HuH-7.5 (cell line): Measurements from ENCODE around the gene KIF18B.

Source experiments
- DNase-seq: peaks from one replicate; pipeline ENCODE4 v3.0.0; 2011; ENCODE audit warnings: low spot score

Gene KIF18B

DNA sequence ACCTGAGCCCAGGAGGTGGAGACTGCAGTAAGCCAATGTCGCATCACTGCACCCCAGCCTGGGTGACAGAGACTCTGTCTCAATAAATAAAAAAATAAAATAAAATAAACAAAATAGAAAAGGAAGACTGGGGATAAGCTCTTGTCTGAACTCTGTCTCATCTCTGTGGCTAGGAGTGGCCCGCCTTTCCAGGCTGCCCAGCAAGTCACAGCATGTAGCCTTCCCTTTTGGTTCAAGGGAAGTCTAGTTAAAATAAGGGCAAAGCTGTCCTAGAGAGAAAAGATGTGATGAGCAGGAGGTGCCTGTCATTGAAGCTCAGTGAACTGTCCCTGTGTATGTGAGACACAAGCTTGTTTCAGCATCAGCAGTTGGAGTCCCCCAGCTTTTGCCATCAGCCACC lies 29.6 kb downstream of the KIF18B start:
- no peak for DNase-seq

- DNase-seq = no peak
These were observed 30.1 kb downstream of the KIF18B start for GRCh38 chr17:44917456-44917855.

DNA sequence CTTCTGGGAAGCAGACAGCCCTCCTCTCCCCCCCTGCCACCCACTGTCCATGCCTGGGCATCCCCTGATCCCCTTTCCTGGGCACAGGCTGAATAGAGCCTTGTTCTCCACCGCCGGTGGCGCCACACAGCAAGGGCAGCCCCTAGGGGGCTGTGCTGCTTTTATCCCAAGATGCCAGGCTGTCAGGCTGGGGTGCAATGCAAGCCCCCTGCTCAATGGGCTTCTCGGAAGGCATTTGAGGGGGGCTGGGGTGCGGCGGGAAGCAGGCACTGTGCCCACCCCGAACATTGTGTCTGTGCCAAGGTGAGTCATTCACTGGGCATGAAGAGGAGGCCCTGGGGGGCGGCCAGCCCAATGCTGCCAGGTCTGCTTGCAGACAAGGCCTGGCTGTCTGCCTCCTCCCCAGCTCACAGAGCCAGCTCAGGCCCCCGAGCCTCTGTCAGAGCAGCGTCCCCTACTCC lies 30.8 kb downstream of the KIF18B start:
- DNase-seq = no peak

DNA sequence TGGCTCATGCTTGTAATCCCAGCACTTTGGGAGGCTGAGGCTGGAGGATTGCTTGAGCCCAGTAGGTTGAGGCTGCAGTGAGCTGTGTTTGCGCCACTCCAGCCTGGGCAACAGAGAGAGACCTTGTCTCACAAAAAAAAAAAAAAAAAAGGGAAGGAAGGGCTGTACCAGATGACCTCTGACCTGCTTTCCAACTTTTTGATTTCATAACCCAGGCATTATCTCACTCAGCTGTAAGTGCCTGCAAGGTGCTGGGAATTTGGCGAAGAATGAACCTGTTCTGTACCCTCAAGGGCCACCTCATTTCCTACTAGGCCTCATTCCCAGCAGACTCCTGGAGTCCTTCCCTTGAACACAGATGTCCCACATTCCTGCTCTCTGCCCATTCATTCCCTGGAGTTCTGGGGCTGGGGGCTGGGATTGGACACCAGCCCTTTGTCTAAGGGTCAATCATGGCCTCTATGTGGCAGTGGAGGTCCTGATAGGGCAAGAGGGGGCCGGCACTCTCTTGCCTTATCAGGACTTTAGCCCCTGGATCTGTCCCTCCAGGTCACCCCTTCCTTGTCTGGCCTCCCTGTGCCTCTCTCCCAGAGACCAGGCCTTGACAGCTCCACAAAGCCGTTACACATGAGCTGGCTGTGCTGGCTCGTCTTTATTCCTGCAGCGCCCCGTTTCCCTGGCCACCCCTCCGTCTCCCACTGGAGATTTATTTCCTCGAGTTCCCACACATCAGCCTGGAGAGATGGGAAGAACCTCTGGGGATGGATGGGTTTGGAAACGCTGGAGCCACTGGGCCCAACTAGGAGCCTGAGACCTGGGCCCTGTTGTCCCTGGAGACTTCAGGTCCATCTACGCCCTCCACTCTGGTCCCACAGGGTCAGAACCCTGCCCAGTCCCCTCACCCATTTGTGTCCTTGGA lies 31.5 kb downstream of the KIF18B start:
- no peak for DNase-seq

GRCh38 chr17:44915321-44915726 lies 32.2 kb downstream of the KIF18B start, which contains the start of gene GFAP:
TSS of gene GFAP (minus strand) at chr17:44915500. CDS start at chr17:44915486, 14 bp downstream.
- DNase-seq = no peak

- DNase-seq = no peak
These were observed 32.8 kb downstream of the KIF18B start for GRCh38 chr17:44914698-44915271.

- no peak for DNase-seq
These were observed 33.4 kb downstream of the KIF18B start for GRCh38 chr17:44914148-44914547.

DNA sequence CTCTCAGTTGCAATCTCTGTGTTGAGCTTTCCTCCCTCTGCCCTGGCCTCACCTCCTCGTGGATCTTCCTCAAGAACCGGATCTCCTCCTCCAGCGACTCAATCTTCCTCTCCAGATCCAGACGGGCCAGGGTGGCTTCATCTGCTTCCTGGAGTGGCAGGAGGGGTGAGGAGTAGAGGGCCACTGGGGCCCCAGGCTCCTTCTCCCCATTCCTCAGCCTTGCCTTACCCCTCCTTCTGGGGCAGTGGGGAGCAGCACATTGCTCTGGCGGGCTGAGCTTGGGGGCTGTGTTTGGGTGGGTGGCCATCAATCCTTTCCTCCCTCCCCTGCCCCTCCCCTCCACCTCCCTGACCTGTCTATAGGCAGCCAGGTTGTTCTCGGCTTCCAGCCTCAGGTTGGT lies 33.9 kb downstream of the KIF18B start:
- no peak for DNase-seq

DNA sequence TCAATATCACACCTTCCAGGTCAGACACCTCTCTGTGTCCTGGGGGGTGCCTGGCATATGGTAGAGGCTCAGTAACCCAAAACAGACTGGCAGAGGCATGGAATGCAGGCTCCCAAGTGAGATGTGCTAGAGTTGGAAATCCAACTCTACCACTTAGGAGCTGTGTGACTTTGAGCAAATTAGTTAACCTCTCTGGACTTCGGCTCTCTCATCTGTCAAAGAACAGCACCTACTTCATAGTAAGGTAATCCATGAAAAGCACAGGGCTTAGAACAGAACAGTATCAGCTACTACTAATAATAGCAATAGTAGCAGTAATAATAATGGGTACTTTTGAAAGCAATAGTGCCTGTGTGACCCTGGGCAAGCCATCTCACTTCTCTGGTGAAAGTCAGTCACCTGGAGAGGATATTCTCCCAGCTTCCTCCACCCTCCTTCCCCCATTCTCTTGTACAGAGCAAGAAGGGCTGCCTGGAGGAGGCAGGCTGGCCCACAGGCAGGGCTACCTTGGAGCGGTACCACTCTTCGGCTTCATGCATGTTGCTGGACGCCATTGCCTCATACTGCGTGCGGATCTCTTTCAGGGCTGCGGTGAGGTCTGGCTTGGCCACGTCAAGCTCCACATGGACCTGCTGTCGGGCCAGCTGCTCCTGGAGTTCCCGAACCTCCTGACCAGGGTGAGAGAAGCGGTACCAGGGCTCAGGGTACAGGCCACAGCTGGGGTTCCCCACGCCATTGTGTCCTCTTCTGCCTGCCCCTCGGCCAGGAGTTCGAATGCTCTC lies 34.6 kb downstream of the KIF18B start:
- no peak for DNase-seq

GRCh38 chr17:44911133-44912001 lies 36.2 kb downstream of the KIF18B start:
- peak; percentile 88 for DNase-seq

- DNase-seq = no peak
These were observed 37.1 kb downstream of the KIF18B start for GRCh38 chr17:44910231-44911106.

DNA sequence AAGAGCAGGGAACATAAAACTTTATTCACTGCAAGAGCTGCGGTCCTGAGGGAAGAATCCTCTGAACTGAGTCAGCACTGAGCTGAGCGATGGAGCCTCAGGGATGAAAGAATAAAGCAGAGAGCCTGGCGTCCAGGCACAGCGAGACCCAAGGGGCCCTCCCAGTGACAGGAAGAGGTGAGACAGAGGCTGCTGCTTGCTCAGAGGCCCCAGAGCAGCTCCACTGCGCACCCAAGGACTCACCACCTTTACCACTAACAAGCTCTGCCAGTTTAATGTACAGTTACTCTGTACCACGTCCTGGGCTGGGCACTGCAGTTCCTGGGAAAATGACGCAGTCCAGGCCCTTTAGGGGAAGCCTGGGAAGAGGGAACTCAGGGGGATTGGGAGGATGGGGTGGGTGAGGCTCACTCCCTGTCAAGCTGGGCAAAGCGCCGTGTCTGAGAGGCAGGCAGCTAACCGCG lies 37.9 kb downstream of the KIF18B start:
- no peak for DNase-seq

GRCh38 chr17:44908761-44909326 lies 38.7 kb downstream of the KIF18B start:
- DNase-seq = no peak

DNA sequence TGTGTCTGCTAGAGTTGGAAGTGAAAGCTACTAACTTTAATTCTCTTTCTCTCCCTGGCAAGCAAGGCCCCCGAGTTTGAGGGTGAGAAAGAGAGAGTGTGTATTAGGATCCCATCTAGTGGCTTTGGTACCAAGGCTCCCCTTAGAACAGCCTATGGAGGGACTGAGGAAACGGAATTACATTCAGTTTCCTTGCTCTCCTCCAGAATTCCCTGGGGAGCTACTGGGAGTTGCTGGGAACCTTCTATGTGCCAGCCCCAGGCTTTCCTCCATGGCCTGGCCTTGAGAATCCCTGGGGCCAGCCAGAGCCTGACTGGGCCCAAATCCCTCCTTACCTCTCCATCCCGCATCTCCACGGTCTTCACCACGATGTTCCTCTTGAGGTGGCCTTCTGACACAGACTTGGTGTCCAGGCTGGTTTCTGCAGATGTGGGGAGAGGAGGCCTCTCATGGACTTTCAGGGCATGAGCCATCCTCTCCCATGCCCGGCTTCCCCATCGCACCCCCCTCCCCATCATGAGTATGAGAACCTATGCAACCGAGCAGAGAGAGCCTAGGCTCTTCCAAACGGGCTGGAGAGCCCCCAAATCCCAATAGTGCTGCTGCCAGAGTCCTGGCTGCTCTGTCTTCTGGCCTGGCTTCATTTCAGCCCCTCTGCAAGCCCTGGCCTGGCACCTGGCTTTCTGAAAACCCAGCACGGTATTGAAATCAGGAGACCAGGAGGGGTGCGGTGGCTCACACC lies 39.7 kb downstream of the KIF18B start:
- no peak for DNase-seq

- peak; percentile 6 for DNase-seq
These were observed 40.5 kb downstream of the KIF18B start for GRCh38 chr17:44906763-44907728.

- no peak for DNase-seq
These were observed 41.4 kb downstream of the KIF18B start for GRCh38 chr17:44906010-44906646.
